Mucosa of descending colon (tissue), 3 donors: ENCODE measurements around the gene CD151. TPM values are rescaled to one million over a fixed set of nuclear protein-coding genes. Genes with fewer than 3 reads are reported as not detected.
A peak's percentile ranks its signal among the peaks of the same experiment; 100 is the strongest.

ENCODE experiments used
- ATAC-seq: fragments of 200-7000 bp; cut with Tn5 transposase; one replicate; pipeline ENCODE4 v1.9.1; 2020; ENCODE audit warnings: mild to moderate bottlenecking, moderate library complexity
- DNase-seq, 3 donors: peaks; one replicate each; pipeline ENCODE4 v3.0.0-alpha.2; 2020
- H3K36me3 ChIP-seq: fragments of 200-600 bp; one replicate; pipeline ENCODE4 v1.8.0; 2021; ENCODE audit warnings: low read depth, mild to moderate bottlenecking
- H3K4me1 ChIP-seq: fragments of 200-600 bp; one replicate; pipeline ENCODE4 v1.8.0; 2021; ENCODE audit warnings: low read depth, mild to moderate bottlenecking
- H3K4me3 ChIP-seq: fragments of 200-600 bp; one replicate; pipeline ENCODE4 v1.8.0; 2021; ENCODE audit warnings: mild to moderate bottlenecking
- H3K9me3 ChIP-seq: fragments of 200-600 bp; one replicate; pipeline ENCODE4 v1.8.0; 2021; ENCODE audit warnings: mild to moderate bottlenecking
- CTCF ChIP-seq: fragments of 200-600 bp; IDR thresholded peaks from one replicate; pipeline ENCODE4 v1.8.0; 2022; ENCODE audit warnings: antibody characterized with exemption, mild to moderate bottlenecking
- intact Hi-C, 2 donors: fragments of 100-400 bp; cut with DNase I in 1 of 2; cut with micrococcal nuclease in 1 of 2; formaldehyde crosslinking; loops; one replicate each; pipeline versions ENCODE4 v1.11.0 to v1.11.1; 2022; cut with DNase I, micrococcal nuclease
- total RNA-seq, 3 donors: library from RNA; stranded (reverse); fragmentation: NEBNext Ultra II Directional in 2 of 3; extraction: Animal tissue kit (Norgen Biotek cat#: 25700) in 2 of 3; gene quantifications; one replicate each; pipeline versions ENCODE4 v1.2.1 to v1.2.4, GENCODE V29; 2021 to 2023
- donor health status: DM: no; HTN: no; CAD: no; lungs with moderate emphysema.
- donor health status: DM: no; HTN: no; CAD: no.
- donor health status: DM: no; HTN: yes; CAD: no.

CD151 gene
- total RNA-seq, 3 donors from 2014 or later: 364 to 415 (median 378) TPM

GRCh38 chr11:838441-839279, 5.9 kb downstream of the CD151 start:
- Histone ChIP-seq H3K9me3 (no peaks in the 10 kb centered on the region), H3K36me3 (no peaks in the 10 kb centered on the region), H3K4me1 (peaks cover 44% of the 10 kb centered on the region), H3K4me3 (no peak overlapping the region)
- ATAC-seq (peak; percentile 29), DNase-seq (peak; percentile 33 to 79 (median 77))
- intact Hi-C loops: no loop called here
- TF ChIP-seq CTCF: no peak

GRCh38 chr11:839280-839623, 6.5 kb downstream of the CD151 start:
- no peak for ATAC-seq
- H3K36me3 ChIP-seq: no peaks in the 10 kb centered on the region
- peaks cover 49% of the 10 kb centered on the region for H3K4me1 ChIP-seq

GRCh38 chr11:839875-840617, 7.3 kb downstream of the CD151 start:
- intact Hi-C loops: no loop called here
- TF ChIP-seq CTCF: no peak
- Histone ChIP-seq H3K9me3 (no peaks in the 10 kb centered on the region), H3K36me3 (no peaks in the 10 kb centered on the region), H3K4me1 (peaks cover 53% of the 10 kb centered on the region), H3K4me3 (no peak overlapping the region)
- no peak for ATAC-seq
- DNase-seq: no peak

More at GRCh38 chr11:839280-839623, 6.5 kb downstream of the CD151 start:
- no peak for TF ChIP-seq CTCF
- Histone ChIP-seq H3K9me3 (no peaks in the 10 kb centered on the region), H3K4me3 (no peak overlapping the region)
- intact Hi-C loops: no loop called here
- no peak for DNase-seq

- Histone ChIP-seq H3K4me3 (peak overlapping the region; percentile 90), H3K36me3 (no peaks in the 10 kb centered on the region), H3K4me1 (peaks cover 50% of the 10 kb centered on the region), H3K9me3 (no peaks in the 10 kb centered on the region)
- TF ChIP-seq CTCF: no peak
- DNase-seq (peak in 1 of 3 donors; percentile 58), ATAC-seq (peak; percentile 32)
- intact Hi-C loops: no loop called here
Observed at GRCh38 chr11:841981-842369, 9.2 kb downstream of the CD151 start.

- ATAC-seq (peak; percentile 78), DNase-seq (peak; percentile 92 to 95 (median 93))
- Histone ChIP-seq H3K4me3 (peak within 1 kb of the TSS; percentile 90), H3K4me1 (peaks cover 49% of the 10 kb centered on the region), H3K9me3 (no peaks in the 10 kb centered on the region), H3K36me3 (no peaks in the 10 kb centered on the region)
- intact Hi-C loops: no loop called here
- TF ChIP-seq CTCF: no peak
Observed at GRCh38 chr11:842370-843002, 9.7 kb downstream of the CD151 start, which contains the start of the genes POLR2L and TSPAN4. Gene POLR2L (minus strand): TSS chr11:842529. CDS start chr11:842508, 21 bp downstream. Gene TSPAN4 (plus strand): TSS chr11:842852. CDS start chr11:850305, 7,453 bp downstream.
